ENCODE measurements around the gene PIK3R1.

The PIK3R1 gene

DNA sequence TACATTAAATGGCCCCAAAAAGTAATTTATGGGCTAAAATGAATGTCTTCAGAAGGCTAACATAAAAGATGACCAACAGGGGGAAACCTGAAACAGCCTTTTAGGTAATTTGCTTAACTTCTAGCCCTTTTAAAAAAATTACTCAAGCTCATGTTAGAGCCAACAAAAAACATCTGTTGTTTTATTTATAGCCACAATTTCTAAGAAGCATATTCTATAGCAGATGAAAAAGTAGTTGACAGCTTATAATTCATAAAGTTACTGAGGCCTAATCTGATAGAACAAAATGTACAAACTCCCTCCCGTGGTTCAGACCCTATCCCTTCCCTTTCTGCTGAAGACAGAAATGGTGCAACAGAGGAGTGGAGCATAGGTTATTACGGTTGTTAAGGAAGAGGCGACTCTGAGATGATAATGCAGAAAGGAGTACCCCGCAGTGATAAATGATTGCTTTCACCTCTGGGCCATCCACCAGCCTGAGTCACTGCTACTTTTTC, 46.1 kb downstream of the PIK3R1 start:
- no peak for TF ChIP-seq TCF12 (IDR thresholded peaks at IDR 0.05; ENCODE audit: low read depth)
- TF ChIP-seq RAD21 (IDR thresholded peaks at IDR 0.05; ENCODE audit: low read depth): no peak
- no peak for TF ChIP-seq ZBTB7A (IDR thresholded peaks at IDR 0.05; ENCODE audit: low read depth)
- no peak for TF ChIP-seq MAX (IDR thresholded peaks at IDR 0.05)
- no peak for TF ChIP-seq NFIC (IDR thresholded peaks at IDR 0.05)
- no peak for TF ChIP-seq TEAD4 (IDR thresholded peaks at IDR 0.05)
- no peak for TF ChIP-seq EGR1 (IDR thresholded peaks at IDR 0.05)
- TF ChIP-seq, protein P1, sequence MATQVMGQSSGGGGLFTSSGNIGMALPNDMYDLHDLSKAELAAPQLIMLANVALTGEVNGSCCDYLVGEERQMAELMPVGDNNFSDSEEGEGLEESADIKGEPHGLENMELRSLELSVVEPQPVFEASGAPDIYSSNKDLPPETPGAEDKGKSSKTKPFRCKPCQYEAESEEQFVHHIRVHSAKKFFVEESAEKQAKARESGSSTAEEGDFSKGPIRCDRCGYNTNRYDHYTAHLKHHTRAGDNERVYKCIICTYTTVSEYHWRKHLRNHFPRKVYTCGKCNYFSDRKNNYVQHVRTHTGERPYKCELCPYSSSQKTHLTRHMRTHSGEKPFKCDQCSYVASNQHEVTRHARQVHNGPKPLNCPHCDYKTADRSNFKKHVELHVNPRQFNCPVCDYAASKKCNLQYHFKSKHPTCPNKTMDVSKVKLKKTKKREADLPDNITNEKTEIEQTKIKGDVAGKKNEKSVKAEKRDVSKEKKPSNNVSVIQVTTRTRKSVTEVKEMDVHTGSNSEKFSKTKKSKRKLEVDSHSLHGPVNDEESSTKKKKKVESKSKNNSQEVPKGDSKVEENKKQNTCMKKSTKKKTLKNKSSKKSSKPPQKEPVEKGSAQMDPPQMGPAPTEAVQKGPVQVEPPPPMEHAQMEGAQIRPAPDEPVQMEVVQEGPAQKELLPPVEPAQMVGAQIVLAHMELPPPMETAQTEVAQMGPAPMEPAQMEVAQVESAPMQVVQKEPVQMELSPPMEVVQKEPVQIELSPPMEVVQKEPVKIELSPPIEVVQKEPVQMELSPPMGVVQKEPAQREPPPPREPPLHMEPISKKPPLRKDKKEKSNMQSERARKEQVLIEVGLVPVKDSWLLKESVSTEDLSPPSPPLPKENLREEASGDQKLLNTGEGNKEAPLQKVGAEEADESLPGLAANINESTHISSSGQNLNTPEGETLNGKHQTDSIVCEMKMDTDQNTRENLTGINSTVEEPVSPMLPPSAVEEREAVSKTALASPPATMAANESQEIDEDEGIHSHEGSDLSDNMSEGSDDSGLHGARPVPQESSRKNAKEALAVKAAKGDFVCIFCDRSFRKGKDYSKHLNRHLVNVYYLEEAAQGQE (IDR thresholded peaks at IDR 0.05; ENCODE audit: low read depth): no peak
- no peak for TF ChIP-seq TAF1 (IDR thresholded peaks at IDR 0.05; ENCODE audit: low read depth)
- TF ChIP-seq USF1 (IDR thresholded peaks at IDR 0.05): no peak
- TF ChIP-seq CREB1 (IDR thresholded peaks at IDR 0.05; ENCODE audit: low read depth): no peak
- TF ChIP-seq CEBPB (IDR thresholded peaks at IDR 0.05): no peak

- TF ChIP-seq RAD21 (IDR thresholded peaks at IDR 0.05; ENCODE audit: low read depth) (no peak), YY1 (IDR thresholded peaks at IDR 0.05; ENCODE audit: low read depth) (no peak), NFIC (IDR thresholded peaks at IDR 0.05) (no peak), CEBPB (IDR thresholded peaks at IDR 0.05) (no peak), TAF1 (IDR thresholded peaks at IDR 0.05; ENCODE audit: low read depth) (no peak), FOXM1 (IDR thresholded peaks at IDR 0.05; ENCODE audit: borderline replicate concordance, low read depth) (no peak), TEAD4 (IDR thresholded peaks at IDR 0.05) (no peak), USF1 (IDR thresholded peaks at IDR 0.05) (no peak), EGR1 (IDR thresholded peaks at IDR 0.05) (no peak), MAX (IDR thresholded peaks at IDR 0.05) (no peak), CREB1 (IDR thresholded peaks at IDR 0.05; ENCODE audit: low read depth) (no peak), ZBTB7A (IDR thresholded peaks at IDR 0.05; ENCODE audit: low read depth) (no peak), TCF12 (IDR thresholded peaks at IDR 0.05; ENCODE audit: low read depth) (no peak), EP300 (IDR thresholded peaks at IDR 0.05; ENCODE audit: borderline replicate concordance) (no peak)
- TF ChIP-seq, protein P1 (IDR thresholded peaks at IDR 0.05; ENCODE audit: low read depth): no peak
Observed at GRCh38 chr5:68264024-68264956, 48.7 kb downstream of the PIK3R1 start.

GRCh38 chr5:68265347-68265746, 49.8 kb downstream of the PIK3R1 start:
- TF ChIP-seq YY1 (IDR thresholded peaks at IDR 0.05; ENCODE audit: low read depth): no peak
- TF ChIP-seq CEBPB (IDR thresholded peaks at IDR 0.05): no peak
- TF ChIP-seq ZBTB7A (IDR thresholded peaks at IDR 0.05; ENCODE audit: low read depth): no peak

- TF ChIP-seq MAX (IDR thresholded peaks at IDR 0.05) (no peak), TCF12 (IDR thresholded peaks at IDR 0.05; ENCODE audit: low read depth) (no peak), TEAD4 (IDR thresholded peaks at IDR 0.05) (no peak), RAD21 (IDR thresholded peaks at IDR 0.05; ENCODE audit: low read depth) (no peak), EGR1 (IDR thresholded peaks at IDR 0.05) (no peak), FOXM1 (IDR thresholded peaks at IDR 0.05; ENCODE audit: borderline replicate concordance, low read depth) (no peak)
- TF ChIP-seq, protein P1 (IDR thresholded peaks at IDR 0.05; ENCODE audit: low read depth): no peak
Observed at GRCh38 chr5:68265822-68266395, 50.4 kb downstream of the PIK3R1 start.
